ENCODE data around the gene FIBP. TPM values are rescaled to one million over a fixed set of nuclear protein-coding genes. Genes with fewer than 3 reads are reported as not detected.

The FIBP gene
- total and polyA plus RNA-seq, 10 of the 15 experiments (the other 5 are each of a cell fraction or from before 2014, with no cell fraction given) = 65.1 to 182 (median 94.6) TPM

- TF ChIP-seq ZBTB40 (IDR thresholded peaks at IDR 0.05; ENCODE audit: borderline replicate concordance) (peak; percentile 79), CBX5 (IDR thresholded peaks at IDR 0.05; ENCODE audit: low read depth) (no peak), TCF3 (IDR thresholded peaks at IDR 0.05; ENCODE audit: borderline replicate concordance, insufficient read depth, low read depth, low read length) (0 out of 2 replicates have a peak, but pooled peaks have one; percentile 50), ATF7 (IDR thresholded peaks at IDR 0.05; ENCODE audit: low read depth) (peak; percentile 22; the same call in 1 of the 2 replicates), RELB (IDR thresholded peaks at IDR 0.05; ENCODE audit: low read depth) (no peak), ATF3 (IDR thresholded peaks at IDR 0.05; ENCODE audit: borderline replicate concordance, extremely low read depth, low read depth, low read length) (no peak), NFYB (IDR thresholded peaks at IDR 0.05; ENCODE audit: insufficient read depth, low read depth, low read length) (0 out of 2 replicates have a peak, but pooled peaks have one; percentile 31), RAD51 (IDR thresholded peaks at IDR 0.05) (no peak), STAT3 (IDR thresholded peaks at IDR 0.05; ENCODE audit: low read depth, low read length) (no peak), SIN3A (IDR thresholded peaks at IDR 0.05; ENCODE audit: low read depth, low read length) (no peak), BHLHE40 (IDR thresholded peaks at IDR 0.05; ENCODE audit: borderline replicate concordance in 1 of 2, low read depth in 2 of 2, low read length in 1 of 2) (no peak), ZZZ3 (IDR thresholded peaks at IDR 0.05; ENCODE audit: control insufficient read depth, insufficient read length, low read depth) (no peak), SUZ12 (IDR thresholded peaks at IDR 0.05; ENCODE audit: unreplicated experiment) (no peak)
- TF ChIP-seq, protein P1, sequence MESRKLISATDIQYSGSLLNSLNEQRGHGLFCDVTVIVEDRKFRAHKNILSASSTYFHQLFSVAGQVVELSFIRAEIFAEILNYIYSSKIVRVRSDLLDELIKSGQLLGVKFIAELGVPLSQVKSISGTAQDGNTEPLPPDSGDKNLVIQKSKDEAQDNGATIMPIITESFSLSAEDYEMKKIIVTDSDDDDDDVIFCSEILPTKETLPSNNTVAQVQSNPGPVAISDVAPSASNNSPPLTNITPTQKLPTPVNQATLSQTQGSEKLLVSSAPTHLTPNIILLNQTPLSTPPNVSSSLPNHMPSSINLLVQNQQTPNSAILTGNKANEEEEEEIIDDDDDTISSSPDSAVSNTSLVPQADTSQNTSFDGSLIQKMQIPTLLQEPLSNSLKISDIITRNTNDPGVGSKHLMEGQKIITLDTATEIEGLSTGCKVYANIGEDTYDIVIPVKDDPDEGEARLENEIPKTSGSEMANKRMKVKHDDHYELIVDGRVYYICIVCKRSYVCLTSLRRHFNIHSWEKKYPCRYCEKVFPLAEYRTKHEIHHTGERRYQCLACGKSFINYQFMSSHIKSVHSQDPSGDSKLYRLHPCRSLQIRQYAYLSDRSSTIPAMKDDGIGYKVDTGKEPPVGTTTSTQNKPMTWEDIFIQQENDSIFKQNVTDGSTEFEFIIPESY (IDR thresholded peaks at IDR 0.05) = no peak
- TF ChIP-seq, protein P2, sequence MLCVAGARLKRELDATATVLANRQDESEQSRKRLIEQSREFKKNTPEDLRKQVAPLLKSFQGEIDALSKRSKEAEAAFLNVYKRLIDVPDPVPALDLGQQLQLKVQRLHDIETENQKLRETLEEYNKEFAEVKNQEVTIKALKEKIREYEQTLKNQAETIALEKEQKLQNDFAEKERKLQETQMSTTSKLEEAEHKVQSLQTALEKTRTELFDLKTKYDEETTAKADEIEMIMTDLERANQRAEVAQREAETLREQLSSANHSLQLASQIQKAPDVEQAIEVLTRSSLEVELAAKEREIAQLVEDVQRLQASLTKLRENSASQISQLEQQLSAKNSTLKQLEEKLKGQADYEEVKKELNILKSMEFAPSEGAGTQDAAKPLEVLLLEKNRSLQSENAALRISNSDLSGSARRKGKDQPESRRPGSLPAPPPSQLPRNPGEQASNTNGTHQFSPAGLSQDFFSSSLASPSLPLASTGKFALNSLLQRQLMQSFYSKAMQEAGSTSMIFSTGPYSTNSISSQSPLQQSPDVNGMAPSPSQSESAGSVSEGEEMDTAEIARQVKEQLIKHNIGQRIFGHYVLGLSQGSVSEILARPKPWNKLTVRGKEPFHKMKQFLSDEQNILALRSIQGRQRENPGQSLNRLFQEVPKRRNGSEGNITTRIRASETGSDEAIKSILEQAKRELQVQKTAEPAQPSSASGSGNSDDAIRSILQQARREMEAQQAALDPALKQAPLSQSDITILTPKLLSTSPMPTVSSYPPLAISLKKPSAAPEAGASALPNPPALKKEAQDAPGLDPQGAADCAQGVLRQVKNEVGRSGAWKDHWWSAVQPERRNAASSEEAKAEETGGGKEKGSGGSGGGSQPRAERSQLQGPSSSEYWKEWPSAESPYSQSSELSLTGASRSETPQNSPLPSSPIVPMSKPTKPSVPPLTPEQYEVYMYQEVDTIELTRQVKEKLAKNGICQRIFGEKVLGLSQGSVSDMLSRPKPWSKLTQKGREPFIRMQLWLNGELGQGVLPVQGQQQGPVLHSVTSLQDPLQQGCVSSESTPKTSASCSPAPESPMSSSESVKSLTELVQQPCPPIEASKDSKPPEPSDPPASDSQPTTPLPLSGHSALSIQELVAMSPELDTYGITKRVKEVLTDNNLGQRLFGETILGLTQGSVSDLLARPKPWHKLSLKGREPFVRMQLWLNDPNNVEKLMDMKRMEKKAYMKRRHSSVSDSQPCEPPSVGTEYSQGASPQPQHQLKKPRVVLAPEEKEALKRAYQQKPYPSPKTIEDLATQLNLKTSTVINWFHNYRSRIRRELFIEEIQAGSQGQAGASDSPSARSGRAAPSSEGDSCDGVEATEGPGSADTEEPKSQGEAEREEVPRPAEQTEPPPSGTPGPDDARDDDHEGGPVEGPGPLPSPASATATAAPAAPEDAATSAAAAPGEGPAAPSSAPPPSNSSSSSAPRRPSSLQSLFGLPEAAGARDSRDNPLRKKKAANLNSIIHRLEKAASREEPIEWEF (IDR thresholded peaks at IDR 0.05; ENCODE audit: insufficient replicate concordance, low read depth, low read length) = no peak
Measured at GRCh38 chr11:65894034-65894591, 5.8 kb upstream of the FIBP start (continued).

Measured in GM12878 (cell line).